Measurements from ENCODE around the gene PLPP6.

Gene PLPP6

GRCh38 chr9:4661611-4662010, 483 bp upstream of the PLPP6 start:
- DNase-seq (ENCODE audit: low read depth in 2 of 3, low spot score in 1 of 3), result no peak

GRCh38 chr9:4662989-4663792, 1.1 kb downstream of the PLPP6 start:
- DNase-seq (ENCODE audit: low read depth in 2 of 3, low spot score in 1 of 3), result no peak

- DNase-seq (ENCODE audit: low read depth in 2 of 3, low spot score in 1 of 3), result no peak
These were observed 1.9 kb downstream of the PLPP6 start for GRCh38 chr9:4663956-4664355.

GRCh38 chr9:4665357-4665756, 3.3 kb downstream of the PLPP6 start:
- no peak for DNase-seq (ENCODE audit: low read depth in 2 of 3, low spot score in 1 of 3)

GRCh38 chr9:4666042-4666699, 4.1 kb downstream of the PLPP6 start, which contains the start of gene SPATA6L:
Gene SPATA6L, minus strand, starts transcription at chr9:4666480. Its CDS starts 230 bp downstream, at chr9:4666250.
- peak in 1 of 3 donors; percentile 18 for DNase-seq (ENCODE audit: low read depth in 2 of 3, low spot score in 1 of 3)

GRCh38 chr9:4667681-4668080, 5.6 kb downstream of the PLPP6 start:
- DNase-seq (ENCODE audit: low read depth in 2 of 3, low spot score in 1 of 3), result no peak

GRCh38 chr9:4668604-4669003, 6.5 kb downstream of the PLPP6 start:
- no peak for DNase-seq (ENCODE audit: low read depth in 2 of 3, low spot score in 1 of 3)

- DNase-seq (ENCODE audit: low read depth in 2 of 3, low spot score in 1 of 3), result no peak
These were observed 7.8 kb downstream of the PLPP6 start for GRCh38 chr9:4669890-4670289.

GRCh38 chr9:4670591-4670990, 8.5 kb downstream of the PLPP6 start:
- no peak for DNase-seq (ENCODE audit: low read depth in 2 of 3, low spot score in 1 of 3)

- no peak for DNase-seq (ENCODE audit: low read depth in 2 of 3, low spot score in 1 of 3)
These were observed 9.6 kb downstream of the PLPP6 start for GRCh38 chr9:4671737-4672136.

- DNase-seq (ENCODE audit: low read depth in 2 of 3, low spot score in 1 of 3), result no peak
These were observed 12.7 kb downstream of the PLPP6 start for GRCh38 chr9:4674783-4675182.

GRCh38 chr9:4677392-4677791, 15.3 kb downstream of the PLPP6 start:
- DNase-seq (ENCODE audit: low read depth in 2 of 3, low spot score in 1 of 3), result no peak

GRCh38 chr9:4678679-4679267, 16.7 kb downstream of the PLPP6 start:
- no peak for DNase-seq (ENCODE audit: low read depth in 2 of 3, low spot score in 1 of 3)

- DNase-seq (ENCODE audit: low read depth in 2 of 3, low spot score in 1 of 3), result peak; percentile 97 to 99 (median 99)
These were observed 17.4 kb downstream of the PLPP6 start, which contains the start of gene CDC37L1 for GRCh38 chr9:4679268-4680172. Gene CDC37L1, plus strand, starts transcription at chr9:4679569. Its CDS starts 199 bp downstream, at chr9:4679768.

GRCh38 chr9:4680173-4680525, 18.1 kb downstream of the PLPP6 start:
- DNase-seq (ENCODE audit: low read depth in 2 of 3, low spot score in 1 of 3), result no peak

- DNase-seq (ENCODE audit: low read depth in 2 of 3, low spot score in 1 of 3), result no peak
These were observed 18.7 kb downstream of the PLPP6 start for GRCh38 chr9:4680750-4681149.

GRCh38 chr9:4684820-4685219, 22.7 kb downstream of the PLPP6 start:
- DNase-seq (ENCODE audit: low read depth in 2 of 3, low spot score in 1 of 3), result no peak

- no peak for DNase-seq (ENCODE audit: low read depth in 2 of 3, low spot score in 1 of 3)
These were observed 24.0 kb downstream of the PLPP6 start for GRCh38 chr9:4686112-4686511.

GRCh38 chr9:4686584-4686983, 24.5 kb downstream of the PLPP6 start:
- DNase-seq (ENCODE audit: low read depth in 2 of 3, low spot score in 1 of 3), result no peak

GRCh38 chr9:4689021-4689420, 26.9 kb downstream of the PLPP6 start:
- DNase-seq (ENCODE audit: low read depth in 2 of 3, low spot score in 1 of 3), result no peak

GRCh38 chr9:4689687-4690104, 27.6 kb downstream of the PLPP6 start:
- no peak for DNase-seq (ENCODE audit: low read depth in 2 of 3, low spot score in 1 of 3)
